ENCODE measurements around the gene HVCN1.

HVCN1 gene

DNA sequence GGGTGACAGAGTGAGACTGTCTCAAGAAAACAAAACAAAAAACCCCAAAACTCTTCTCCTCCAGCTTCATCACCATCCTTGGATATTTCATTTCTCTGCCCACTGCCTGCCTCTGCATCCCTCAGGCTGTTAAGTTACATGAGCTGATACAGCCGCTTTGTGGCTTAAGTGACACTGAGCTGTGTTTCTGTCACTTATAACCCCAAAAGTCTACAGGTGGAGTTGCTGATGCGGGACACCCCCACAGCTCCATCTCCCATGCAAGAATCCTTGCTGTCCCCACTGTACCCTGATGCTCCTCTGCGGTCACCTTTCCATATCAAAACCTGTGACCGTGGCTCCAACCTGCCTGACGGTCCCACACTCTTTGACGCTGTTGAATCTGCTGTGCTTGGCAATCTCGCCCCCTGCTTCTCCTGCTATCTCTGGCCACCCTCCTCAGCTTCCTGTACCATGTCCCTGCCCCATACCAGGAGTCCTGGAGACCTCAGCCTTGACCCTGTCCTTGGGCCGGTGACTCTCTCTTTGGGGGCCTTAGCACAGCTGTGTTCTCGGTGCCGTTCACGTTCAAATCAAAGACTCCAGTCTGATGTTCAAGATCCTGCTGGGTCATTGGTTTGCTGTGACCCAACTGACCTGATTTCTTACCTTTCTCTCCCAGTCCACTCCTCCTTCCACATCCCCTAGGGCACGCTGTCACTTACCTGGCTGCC lies 20.3 kb downstream of the HVCN1 start:
- no peak overlapping the region for H3K4me3 ChIP-seq (ENCODE audit: low read length)
- DNase-seq (ENCODE audit: low read depth), result no peak
- TF ChIP-seq, protein P1, sequence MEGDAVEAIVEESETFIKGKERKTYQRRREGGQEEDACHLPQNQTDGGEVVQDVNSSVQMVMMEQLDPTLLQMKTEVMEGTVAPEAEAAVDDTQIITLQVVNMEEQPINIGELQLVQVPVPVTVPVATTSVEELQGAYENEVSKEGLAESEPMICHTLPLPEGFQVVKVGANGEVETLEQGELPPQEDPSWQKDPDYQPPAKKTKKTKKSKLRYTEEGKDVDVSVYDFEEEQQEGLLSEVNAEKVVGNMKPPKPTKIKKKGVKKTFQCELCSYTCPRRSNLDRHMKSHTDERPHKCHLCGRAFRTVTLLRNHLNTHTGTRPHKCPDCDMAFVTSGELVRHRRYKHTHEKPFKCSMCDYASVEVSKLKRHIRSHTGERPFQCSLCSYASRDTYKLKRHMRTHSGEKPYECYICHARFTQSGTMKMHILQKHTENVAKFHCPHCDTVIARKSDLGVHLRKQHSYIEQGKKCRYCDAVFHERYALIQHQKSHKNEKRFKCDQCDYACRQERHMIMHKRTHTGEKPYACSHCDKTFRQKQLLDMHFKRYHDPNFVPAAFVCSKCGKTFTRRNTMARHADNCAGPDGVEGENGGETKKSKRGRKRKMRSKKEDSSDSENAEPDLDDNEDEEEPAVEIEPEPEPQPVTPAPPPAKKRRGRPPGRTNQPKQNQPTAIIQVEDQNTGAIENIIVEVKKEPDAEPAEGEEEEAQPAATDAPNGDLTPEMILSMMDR (conservative IDR thresholded peaks at IDR 0.05; ENCODE audit: low read length), result no peak

DNA sequence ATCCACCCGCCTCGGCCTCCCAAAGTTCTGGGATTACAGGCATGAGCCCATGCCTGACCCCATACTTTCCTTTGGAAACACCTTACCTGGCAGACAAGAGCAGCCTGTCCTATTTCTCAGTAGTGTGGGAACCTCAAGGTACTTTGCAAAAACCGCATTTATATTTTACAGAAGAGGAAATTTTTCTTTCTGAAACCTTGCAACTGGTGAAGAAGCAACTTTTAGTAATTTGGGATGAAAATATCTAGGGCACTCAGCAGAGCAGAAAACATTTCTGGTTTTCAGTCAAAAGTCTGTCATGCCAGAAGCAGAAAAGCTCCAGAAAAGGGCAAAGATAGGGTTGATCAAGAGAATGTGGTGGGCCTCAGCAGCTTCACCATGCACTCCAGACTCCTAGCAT lies 21.2 kb downstream of the HVCN1 start:
- no peak overlapping the region for H3K4me3 ChIP-seq (ENCODE audit: low read length)

DNA sequence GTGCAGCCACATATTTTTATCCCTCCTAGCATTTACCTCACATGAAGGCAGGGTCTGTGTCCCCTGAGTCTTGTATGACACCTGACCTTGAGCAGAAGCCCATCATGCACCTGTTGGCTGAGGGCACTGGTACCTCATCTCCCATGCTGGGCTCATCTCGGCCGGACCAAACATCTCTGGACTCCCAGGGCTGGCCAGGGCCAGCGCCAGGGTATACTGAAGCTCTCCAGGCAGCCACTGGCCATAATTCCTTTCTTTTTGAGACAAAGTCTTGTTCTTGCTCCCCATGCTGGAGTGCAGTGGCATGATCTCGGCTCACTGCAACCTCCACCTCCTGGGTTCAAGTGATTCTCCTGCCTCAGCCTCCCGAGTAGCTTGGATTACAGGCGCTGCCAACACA lies 22.0 kb downstream of the HVCN1 start:
- DNase-seq (ENCODE audit: low read depth), result no peak
- no peak overlapping the region for H3K4me3 ChIP-seq (ENCODE audit: low read length)
- TF ChIP-seq, protein P1 (conservative IDR thresholded peaks at IDR 0.05; ENCODE audit: low read length), result no peak

More for the DNA sequence above, 21.2 kb downstream of the HVCN1 start:
- DNase-seq (ENCODE audit: low read depth), result no peak
- TF ChIP-seq, protein P1 (conservative IDR thresholded peaks at IDR 0.05; ENCODE audit: low read length), result no peak

DNA sequence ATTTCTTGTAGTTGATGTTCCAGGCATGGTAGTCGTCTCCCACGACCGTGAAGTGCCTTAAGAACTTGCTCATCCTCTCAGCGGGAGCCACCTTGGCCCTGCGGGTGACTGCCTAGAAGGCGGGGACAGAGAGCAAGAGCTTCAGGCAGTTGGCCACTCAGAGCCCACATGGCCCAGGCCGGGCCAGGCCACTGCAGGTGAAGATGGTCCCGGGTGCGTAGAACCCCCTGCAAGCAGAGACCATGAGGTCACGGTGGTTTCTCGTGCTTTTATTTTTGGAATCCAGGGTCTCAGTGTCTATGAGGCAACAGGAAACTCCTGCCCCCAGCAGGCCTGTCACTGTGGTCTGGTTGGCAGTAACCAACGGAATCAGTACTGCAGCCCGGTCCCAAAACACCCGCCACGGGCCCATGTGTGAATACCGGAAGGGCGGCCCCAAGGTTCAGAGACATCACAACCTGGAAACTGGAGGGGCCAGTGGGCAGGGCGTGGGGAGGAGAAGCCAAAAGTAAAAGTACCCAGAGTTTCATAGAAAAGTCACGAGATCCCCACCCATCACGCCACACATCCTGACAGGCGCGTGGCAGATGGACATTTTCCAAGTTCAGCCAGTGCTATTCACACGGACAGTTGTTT lies 27.5 kb downstream of the HVCN1 start:
- TF ChIP-seq, protein P1 (conservative IDR thresholded peaks at IDR 0.05; ENCODE audit: low read length), result no peak
- H3K4me3 ChIP-seq (ENCODE audit: low read length), result no peak overlapping the region

DNA sequence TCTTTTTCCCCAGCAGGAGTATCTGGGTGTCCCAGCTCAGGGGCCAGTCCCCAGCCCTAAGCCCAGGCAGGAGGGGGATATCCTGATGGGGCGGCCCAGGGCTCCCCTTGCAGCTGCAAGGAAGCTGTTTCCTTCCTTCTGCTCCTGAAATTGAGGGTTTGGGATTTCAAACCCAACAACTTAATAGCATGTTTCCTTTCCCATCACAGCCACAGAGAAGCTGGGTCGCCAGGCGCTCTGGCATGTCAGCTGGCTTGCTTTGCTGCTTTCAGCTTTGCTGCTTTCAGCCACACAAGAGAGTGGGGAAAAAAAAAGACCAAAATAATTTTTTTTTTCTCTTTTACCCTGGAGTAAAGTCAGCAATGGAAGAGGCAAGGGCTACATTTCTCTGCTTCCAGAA lies 30.0 kb downstream of the HVCN1 start:
- DNase-seq (ENCODE audit: low read depth), result no peak
- H3K4me3 ChIP-seq (ENCODE audit: low read length), result no peak overlapping the region
- TF ChIP-seq, protein P1 (conservative IDR thresholded peaks at IDR 0.05; ENCODE audit: low read length), result no peak

More for the DNA sequence above, 27.5 kb downstream of the HVCN1 start:
- DNase-seq (ENCODE audit: low read depth), result no peak

DNA sequence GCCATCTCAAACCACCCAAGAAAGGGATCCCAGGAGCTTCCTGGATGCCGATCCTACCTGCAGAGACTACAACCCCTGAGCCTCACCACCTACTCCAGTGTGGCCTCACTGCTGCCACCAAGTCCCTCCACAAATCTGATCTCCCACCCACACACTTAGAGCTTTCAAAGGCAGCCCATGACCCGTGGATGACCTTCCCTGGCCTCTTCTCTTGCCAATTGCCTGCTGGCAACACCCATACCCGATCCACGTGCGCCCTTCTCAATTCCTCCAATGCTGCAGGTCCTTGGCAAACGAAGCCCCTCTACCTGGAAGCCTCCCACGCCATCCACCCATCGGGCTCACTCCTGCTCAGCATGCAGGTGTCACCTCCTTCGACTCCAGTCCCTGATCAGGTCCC lies 30.7 kb downstream of the HVCN1 start:
- TF ChIP-seq, protein P1 (conservative IDR thresholded peaks at IDR 0.05; ENCODE audit: low read length), result no peak
- no peak overlapping the region for H3K4me3 ChIP-seq (ENCODE audit: low read length)
- DNase-seq (ENCODE audit: low read depth), result no peak

DNA sequence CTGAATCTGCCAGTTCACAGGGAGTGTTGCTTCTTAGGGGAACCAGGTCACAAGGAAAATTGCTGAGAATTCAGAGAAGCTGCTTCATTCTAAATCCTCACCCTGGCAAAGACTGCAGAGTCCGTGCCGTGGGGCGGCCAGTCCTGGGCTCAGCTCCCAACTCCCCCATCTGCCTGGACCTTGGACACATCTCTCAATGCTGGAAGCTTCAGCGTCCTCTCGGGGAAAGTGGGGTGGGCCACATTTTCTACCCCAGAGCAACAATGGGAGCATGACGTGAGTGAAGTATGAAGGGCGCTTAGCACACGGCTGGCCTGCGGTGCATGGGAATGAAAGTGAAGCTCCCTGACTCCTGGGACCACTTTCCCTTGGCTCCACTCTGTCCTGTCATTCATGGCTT lies 31.2 kb downstream of the HVCN1 start:
- no peak overlapping the region for H3K4me3 ChIP-seq (ENCODE audit: low read length)
- DNase-seq (ENCODE audit: low read depth), result no peak
- TF ChIP-seq, protein P1 (conservative IDR thresholded peaks at IDR 0.05; ENCODE audit: low read length), result no peak

Measured in AG10803 (cell line).